GM10847 (cell line): ENCODE data around the gene FBXO24.

ENCODE experiments used
- POLR2A ChIP-seq: IDR thresholded peaks from 2 replicates; pipeline ENCODE4 v1.6.1; 2011; ENCODE audit not compliant: insufficient read length; ENCODE audit errors: extremely low read depth

Gene FBXO24

GRCh38 chr7:100586266-100587025 is at the start of gene FBXO24:
Gene FBXO24, plus strand, starts transcription at chr7:100586328. Its CDS starts 298 bp downstream, at chr7:100586626.
- TF ChIP-seq POLR2A = peak; percentile 45

- TF ChIP-seq POLR2A = no peak
Observed at GRCh38 chr7:100538348-100538653, 47.8 kb upstream of the FBXO24 start.

DNA sequence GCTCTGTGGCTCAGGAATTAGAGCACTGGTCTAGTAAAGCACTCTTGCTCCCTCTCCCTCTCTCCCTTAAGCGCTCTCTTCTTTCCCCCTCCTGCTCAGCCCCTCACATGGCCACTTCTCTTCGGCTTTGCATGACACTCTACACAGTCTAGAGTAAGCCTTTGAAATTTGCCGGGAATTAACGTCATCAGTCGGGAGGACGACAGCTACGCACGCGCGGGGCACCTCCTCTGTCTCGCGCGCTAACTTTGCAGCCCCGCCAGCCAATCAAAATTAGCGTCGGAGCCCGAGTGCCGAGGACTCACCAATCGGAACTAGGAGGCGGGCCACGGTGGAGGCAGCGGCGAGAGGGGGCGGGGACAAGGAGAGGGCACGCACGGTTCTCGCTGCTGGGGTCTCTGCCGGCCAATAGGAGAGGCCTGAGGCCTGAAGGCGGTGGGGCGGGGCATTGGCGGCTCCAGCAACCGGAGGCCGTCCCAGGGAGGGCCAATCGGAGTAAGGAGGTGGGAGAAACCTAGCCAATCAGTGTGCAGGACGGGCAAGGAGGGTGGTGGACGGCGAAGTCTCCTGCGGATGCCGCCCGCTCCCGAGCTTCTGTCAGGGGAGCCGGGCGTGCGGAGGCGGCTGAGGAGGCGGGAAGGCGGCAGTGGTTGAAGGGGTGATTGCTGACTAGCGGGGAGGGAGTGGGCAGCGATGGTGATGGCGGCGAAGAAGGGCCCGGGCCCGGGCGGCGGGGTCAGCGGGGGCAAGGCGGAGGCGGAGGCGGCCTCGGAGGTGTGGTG is 47.3 kb upstream of the FBXO24 start, which contains the start of gene AGFG2:
AGFG2 (plus strand) TSS at position 550 of the 782 bp plus-strand sequence; CDS start at position 694, 144 bp downstream.
- peak; percentile 66 for TF ChIP-seq POLR2A

DNA sequence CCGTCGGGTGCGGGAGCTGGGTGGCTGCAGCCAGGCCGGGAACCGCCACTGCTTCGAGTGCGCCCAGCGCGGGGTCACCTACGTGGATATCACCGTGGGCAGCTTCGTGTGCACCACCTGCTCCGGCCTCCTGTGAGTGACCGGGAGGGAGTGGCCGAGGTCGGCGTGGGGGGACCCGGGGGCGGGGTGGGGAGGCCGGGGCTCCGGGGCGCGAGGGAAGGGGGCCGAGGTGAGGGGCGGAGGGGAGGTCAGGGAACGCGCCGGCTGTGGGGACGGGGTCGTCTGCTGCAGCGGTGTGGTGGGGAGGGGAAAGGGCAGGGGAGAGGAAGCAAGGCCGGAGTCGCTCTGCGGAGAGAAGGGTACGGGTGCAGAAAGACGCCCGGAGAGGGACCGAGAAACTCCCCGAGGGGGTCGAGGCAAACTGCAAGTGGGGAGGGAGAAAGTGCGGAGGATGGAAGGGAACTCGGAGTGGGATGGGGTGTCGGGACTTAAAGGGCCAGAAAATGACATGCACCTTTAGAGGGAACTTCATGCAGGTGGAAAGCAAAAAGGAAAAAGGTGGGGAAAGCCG is 46.6 kb upstream of the FBXO24 start:
- TF ChIP-seq POLR2A = no peak

- no peak for TF ChIP-seq POLR2A
Observed at GRCh38 chr7:100540073-100540723, 45.9 kb upstream of the FBXO24 start.

DNA sequence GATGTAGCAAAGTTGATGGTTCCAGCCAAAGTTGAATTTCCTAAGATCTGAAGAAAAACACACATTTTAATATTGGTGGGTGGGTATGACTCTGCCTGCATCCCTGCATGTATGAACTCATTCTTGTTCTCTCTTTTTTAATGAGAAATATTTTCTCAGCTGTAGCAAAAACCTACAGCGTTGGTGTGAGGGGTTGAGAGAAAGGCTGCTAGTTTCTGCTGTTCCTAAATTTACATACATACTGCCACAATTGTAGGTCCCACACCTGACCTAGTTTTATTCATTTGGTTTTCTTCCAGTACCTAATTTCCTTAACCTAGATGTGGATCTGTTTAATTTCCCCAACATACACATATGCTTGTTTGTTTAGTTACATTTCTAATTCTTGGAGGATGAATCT is 42.5 kb upstream of the FBXO24 start:
- no peak for TF ChIP-seq POLR2A

DNA sequence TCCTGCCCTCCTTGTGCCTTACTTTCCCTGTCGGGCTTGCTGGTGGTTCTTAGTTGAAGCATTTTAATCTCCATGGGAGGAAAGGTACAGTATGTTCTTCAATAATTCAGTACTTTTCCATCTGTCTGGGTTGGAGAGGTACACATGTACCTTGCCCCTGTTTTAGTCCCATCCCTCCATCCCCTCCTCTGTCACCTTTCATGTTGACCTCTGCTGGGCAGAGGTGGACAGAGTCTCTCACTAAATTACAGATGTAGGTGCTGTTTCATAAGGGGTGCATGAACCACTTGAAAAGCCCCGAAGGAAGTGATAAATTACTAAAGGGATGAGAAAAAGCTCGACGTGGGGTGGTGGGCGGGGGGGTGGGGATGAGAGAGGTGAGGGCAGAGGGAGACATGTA is 41.7 kb upstream of the FBXO24 start:
- TF ChIP-seq POLR2A = no peak

GRCh38 chr7:100544967-100545359 is 41.2 kb upstream of the FBXO24 start:
- TF ChIP-seq POLR2A = no peak

DNA sequence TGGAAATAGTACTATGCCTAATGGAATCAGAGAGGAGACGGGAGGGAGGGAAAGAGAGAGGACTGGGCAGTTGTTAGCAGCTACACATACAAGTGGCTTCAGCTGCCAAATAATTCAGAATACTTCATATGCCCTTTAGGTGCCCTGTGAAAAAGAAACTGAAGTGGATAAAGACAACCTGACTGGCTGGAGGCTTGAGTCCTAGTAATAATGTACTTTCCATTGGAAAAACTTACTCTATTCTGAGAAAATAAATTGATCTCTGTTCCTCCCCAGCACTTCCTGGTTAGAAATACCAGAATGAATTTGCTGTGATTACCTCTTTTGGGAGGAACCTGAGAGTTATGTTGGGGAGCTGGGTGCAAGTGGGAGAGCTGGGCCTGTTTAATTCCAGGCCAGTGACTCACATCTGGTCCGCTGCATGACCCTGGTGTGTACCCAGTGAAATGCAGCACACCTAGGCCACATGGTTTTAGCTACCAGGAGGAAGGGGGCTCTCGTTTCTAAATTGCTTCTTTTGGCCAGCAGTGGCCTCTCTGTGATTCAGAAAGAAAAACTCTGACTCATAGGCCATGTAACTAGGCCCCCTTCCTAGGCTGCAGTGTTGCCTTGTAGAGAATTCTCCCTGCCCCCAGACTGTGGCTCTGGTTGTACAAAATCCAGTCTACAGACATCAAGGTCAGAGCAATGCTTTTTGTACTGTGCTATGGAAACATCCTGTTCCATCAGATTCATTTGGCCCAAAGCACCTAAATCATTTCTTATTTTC is 40.6 kb upstream of the FBXO24 start:
- no peak for TF ChIP-seq POLR2A

- TF ChIP-seq POLR2A = no peak
Observed at GRCh38 chr7:100546129-100546925, 39.8 kb upstream of the FBXO24 start.

GRCh38 chr7:100546926-100547800 is 39.0 kb upstream of the FBXO24 start:
- TF ChIP-seq POLR2A = no peak

- no peak for TF ChIP-seq POLR2A
Observed at GRCh38 chr7:100547872-100548271, 38.3 kb upstream of the FBXO24 start.

GRCh38 chr7:100552532-100552931 is 33.6 kb upstream of the FBXO24 start:
- no peak for TF ChIP-seq POLR2A
